Chondrocyte (in vitro differentiated cells): ENCODE measurements around the gene PPP2R3C. TPM values are rescaled to one million over a fixed set of nuclear protein-coding genes. Genes with fewer than 3 reads are reported as not detected.

Source experiments
- DNase-seq: peaks from one replicate; pipeline ENCODE4 v3.0.0; 2021; ENCODE audit warnings: mixed read lengths, low spot score
- H3K27ac Mint-ChIP-seq: one replicate; pipeline ENCODE4 v1.8.0; 2021; ENCODE audit warnings: mild to moderate bottlenecking, moderate library complexity, mixed read lengths; ENCODE audit not compliant: unreplicated experiment
- H3K27me3 Mint-ChIP-seq: 2 replicates; pipeline ENCODE4 v1.8.0; 2021; ENCODE audit warnings: low read depth, mixed read lengths
- H3K36me3 Mint-ChIP-seq: 2 replicates; pipeline ENCODE4 v1.8.0; 2021; ENCODE audit warnings: low read depth, mixed read lengths
- H3K4me1 Mint-ChIP-seq: 2 replicates; pipeline ENCODE4 v1.8.0; 2021; ENCODE audit warnings: low read depth, mild to moderate bottlenecking, mixed read lengths
- H3K4me3 Mint-ChIP-seq: one replicate; pipeline ENCODE4 v1.8.0; 2021; ENCODE audit warnings: mild to moderate bottlenecking, moderate library complexity, mixed read lengths; ENCODE audit not compliant: unreplicated experiment
- H3K9me3 Mint-ChIP-seq: 2 replicates; pipeline ENCODE4 v1.8.0; 2021; ENCODE audit warnings: low read depth, mixed read lengths
- total RNA-seq: library from RNA; stranded (reverse); gene quantifications from 3 replicates; pipeline ENCODE4 v1.2.1, GENCODE V29; 2021
- TF ChIP-seq, protein P1 (sequence below): fragments of 200-600 bp; sonication (generic); IDR thresholded peaks from 2 replicates; pipeline ENCODE4 v1.5.0; 2021; ENCODE audit warnings: antibody characterized with exemption, mild to moderate bottlenecking, moderate library complexity

The PPP2R3C gene
- total RNA-seq, 1 donor from 2014 or later = 37.4 TPM

DNA sequence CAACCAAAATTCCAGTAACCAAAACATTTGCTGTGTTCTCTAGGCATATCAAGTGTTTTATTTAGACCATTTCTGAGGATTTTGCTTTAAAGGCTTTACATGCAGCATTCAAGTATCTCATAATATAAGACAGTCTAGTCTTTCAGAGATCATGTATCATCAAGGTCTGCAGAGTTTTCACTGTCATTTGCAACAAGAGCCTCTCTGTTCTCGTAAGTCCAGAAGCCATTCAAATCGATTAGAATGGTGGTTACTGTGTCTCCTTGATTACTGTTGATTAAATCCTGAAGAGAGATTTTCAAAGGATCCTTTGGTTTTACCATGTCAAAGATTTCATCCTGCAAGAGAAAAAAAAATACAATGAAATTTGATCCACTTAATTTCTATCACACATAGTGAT is 36.3 kb downstream of the PPP2R3C start:
- no peak for DNase-seq
- Mint-ChIP-seq H3K9me3 (no peaks in the 10 kb centered on the region), H3K4me3 (no peak overlapping the region), H3K27ac (no peak overlapping the region), H3K36me3 (peaks cover 17% of the 10 kb centered on the region), H3K27me3 (no peaks in the 10 kb centered on the region), H3K4me1 (no peaks in the 10 kb centered on the region)
- TF ChIP-seq, protein P1, sequence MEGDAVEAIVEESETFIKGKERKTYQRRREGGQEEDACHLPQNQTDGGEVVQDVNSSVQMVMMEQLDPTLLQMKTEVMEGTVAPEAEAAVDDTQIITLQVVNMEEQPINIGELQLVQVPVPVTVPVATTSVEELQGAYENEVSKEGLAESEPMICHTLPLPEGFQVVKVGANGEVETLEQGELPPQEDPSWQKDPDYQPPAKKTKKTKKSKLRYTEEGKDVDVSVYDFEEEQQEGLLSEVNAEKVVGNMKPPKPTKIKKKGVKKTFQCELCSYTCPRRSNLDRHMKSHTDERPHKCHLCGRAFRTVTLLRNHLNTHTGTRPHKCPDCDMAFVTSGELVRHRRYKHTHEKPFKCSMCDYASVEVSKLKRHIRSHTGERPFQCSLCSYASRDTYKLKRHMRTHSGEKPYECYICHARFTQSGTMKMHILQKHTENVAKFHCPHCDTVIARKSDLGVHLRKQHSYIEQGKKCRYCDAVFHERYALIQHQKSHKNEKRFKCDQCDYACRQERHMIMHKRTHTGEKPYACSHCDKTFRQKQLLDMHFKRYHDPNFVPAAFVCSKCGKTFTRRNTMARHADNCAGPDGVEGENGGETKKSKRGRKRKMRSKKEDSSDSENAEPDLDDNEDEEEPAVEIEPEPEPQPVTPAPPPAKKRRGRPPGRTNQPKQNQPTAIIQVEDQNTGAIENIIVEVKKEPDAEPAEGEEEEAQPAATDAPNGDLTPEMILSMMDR = no peak

DNA sequence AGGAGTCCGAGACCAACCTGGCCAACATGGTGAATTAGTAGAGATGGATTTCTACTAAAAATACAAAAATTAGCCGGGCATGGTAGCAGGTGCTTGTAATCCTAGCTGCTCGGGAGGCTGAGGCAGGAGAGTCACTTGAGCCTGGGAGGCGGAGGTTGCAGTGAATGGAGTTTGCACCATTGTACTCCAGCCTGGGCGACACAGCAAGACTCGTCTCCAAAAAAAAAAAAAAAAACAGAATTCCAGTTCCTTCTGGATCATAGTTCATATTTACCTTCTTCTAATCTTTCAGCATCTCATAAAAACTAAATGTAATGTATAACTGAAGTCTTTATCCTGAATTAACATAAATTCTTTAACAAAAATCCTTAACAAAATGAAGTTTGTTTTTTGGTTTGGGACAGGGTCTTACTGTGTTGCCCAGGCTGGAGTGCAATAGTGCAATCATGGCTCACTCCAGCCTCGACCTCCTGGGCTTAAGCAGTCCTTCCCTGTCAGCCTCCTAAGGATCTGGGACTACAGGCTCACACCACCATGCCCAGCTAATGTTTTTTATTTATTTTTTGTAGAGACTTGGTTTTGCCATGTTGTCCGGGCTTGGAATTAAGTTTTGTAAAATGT is 38.1 kb downstream of the PPP2R3C start:
- Mint-ChIP-seq H3K36me3 (peaks cover 20% of the 10 kb centered on the region), H3K4me1 (no peaks in the 10 kb centered on the region)

DNA sequence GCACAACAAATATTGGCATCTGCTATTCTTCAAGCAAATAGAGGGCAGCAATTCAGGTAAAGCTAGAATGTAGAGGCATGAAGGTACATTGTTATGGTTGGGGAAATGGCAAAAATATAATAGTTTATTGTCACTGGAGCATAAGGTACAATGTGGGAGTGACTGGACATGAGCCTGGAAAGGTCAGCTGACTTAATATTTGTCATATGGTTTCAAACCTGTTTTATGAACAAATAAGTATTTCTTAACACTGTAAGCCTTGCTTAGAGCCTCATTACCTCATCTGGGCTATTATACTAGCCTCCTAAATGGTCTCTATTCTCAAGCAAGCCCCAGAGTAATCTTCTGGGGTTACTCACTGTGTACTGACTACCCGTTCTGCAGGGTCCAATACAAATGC is 42.0 kb downstream of the PPP2R3C start:
- H3K27me3 Mint-ChIP-seq = no peaks in the 10 kb centered on the region
- TF ChIP-seq, protein P1 = no peak
- no peak for DNase-seq
- H3K36me3 Mint-ChIP-seq = peaks cover 21% of the 10 kb centered on the region
- no peak overlapping the region for H3K4me3 Mint-ChIP-seq
- H3K9me3 Mint-ChIP-seq = no peaks in the 10 kb centered on the region
- no peaks in the 10 kb centered on the region for H3K4me1 Mint-ChIP-seq
- no peak overlapping the region for H3K27ac Mint-ChIP-seq

More for the DNA sequence above, 38.1 kb downstream of the PPP2R3C start:
- Mint-ChIP-seq H3K4me3 (no peak overlapping the region), H3K27me3 (no peaks in the 10 kb centered on the region), H3K27ac (no peak overlapping the region), H3K9me3 (no peaks in the 10 kb centered on the region)
- DNase-seq = no peak
- TF ChIP-seq, protein P1 = no peak

DNA sequence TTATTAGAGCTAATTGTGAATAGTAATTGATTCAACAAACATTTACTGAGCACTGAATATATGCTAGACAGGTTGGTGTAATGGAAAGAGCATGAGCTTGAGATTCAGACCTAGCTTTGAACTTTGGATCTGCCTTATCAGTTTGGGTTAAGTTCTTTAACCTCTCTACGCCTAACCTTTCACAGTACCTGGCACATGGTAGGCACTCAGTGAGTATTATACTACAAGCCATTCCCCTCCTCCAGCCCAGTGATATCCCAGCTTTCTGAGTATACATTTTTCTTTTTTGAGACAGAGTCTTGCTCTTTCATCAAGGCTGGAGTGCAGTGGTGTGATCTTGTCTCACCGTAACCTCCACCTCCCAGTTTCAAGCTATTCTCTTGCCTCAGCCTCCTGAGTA is 43.7 kb downstream of the PPP2R3C start:
- H3K36me3 Mint-ChIP-seq = peaks cover 16% of the 10 kb centered on the region
- H3K27me3 Mint-ChIP-seq = no peaks in the 10 kb centered on the region
- no peaks in the 10 kb centered on the region for H3K4me1 Mint-ChIP-seq
- H3K4me3 Mint-ChIP-seq = no peak overlapping the region
- TF ChIP-seq, protein P1 = no peak
- H3K9me3 Mint-ChIP-seq = no peaks in the 10 kb centered on the region
- DNase-seq = no peak
- H3K27ac Mint-ChIP-seq = no peak overlapping the region

DNA sequence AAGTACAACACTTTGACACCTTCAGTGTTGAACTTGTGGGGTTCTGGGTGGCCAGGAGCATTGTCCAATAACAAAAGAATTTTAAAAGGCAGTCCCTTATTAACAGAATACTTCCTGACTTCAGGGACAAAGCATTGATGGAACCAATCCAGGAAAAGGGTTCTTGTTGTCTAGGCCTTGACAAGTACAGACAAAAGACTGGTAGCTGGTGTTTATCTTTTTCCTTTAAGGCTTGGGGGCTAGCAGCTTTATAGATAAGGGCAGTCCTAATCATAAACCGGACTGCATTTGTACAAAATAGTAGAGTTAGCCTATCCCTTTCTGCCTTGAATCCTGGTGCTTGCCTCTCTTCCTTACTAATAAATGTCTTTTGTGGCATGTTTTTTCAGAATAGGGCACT is 48.3 kb downstream of the PPP2R3C start:
- TF ChIP-seq, protein P1 = no peak
- no peak overlapping the region for H3K4me3 Mint-ChIP-seq
- H3K4me1 Mint-ChIP-seq = no peaks in the 10 kb centered on the region
- no peak for DNase-seq
- no peak overlapping the region for H3K27ac Mint-ChIP-seq
- peaks cover 24% of the 10 kb centered on the region for H3K36me3 Mint-ChIP-seq
- H3K27me3 Mint-ChIP-seq = no peaks in the 10 kb centered on the region
- no peaks in the 10 kb centered on the region for H3K9me3 Mint-ChIP-seq
